ENCODE data around the gene CDH19. TPM values are rescaled to one million over a fixed set of nuclear protein-coding genes. Genes with fewer than 3 reads are reported as not detected.
"Not testable (repeated sequence)": the region's sequence is repeated elsewhere in the genome, so short reads cannot be mapped to it uniquely, and the experiment has no call there.

CDH19 gene
- polyA plus RNA-seq, 1 donor from 2014 or later = not detected

DNA sequence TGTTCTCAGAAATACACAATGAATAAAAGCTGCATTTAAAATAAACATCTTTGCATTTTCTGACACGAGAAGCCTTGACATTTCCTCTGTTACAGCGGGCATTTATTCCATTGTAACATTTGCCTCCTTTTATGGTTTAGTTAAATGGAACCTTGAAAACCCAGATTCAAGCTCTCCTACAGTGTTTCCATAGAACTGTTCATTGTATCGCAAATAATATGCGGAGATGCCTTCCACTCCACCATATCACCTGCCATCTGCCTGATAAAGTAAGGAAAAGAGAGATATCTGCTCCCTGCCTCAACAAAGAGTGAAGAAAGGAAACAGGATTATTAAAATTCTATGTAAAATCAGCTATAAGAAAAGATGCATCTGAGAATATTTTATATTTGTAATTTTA is 69.8 kb downstream of the CDH19 start:
- H3K9me3 Mint-ChIP-seq = peaks cover 0 to 1% (median 0%) of the 10 kb centered on the region in 3 donors
- H3K4me1 Mint-ChIP-seq = no peaks in the 10 kb centered on the region
- no peaks in the 10 kb centered on the region for H3K36me3 Mint-ChIP-seq
- no peak overlapping the region for H3K4me3 Mint-ChIP-seq
- no peak overlapping the region for H3K27ac Mint-ChIP-seq
- H3K27me3 Mint-ChIP-seq = no peaks in the 10 kb centered on the region

DNA sequence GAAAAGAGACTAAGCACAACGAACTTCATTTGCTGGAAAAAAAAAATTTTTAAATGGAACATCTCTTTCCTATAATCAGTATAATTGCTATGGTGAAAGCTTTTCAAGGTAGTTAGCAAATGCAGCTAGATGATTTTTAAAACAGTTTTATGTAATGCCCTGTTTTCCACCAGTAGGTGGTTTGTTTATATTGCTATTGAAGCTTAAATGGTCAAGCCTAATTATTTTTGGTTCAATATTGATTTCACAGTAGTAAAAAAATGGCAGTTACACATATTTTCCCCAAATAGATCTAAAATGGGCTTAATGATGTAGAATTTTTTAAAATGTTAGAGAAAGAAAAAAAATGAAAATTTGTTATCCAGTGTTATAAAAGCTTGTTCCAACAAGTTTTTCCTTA is 70.2 kb downstream of the CDH19 start:
- no peaks in the 10 kb centered on the region for H3K4me1 Mint-ChIP-seq
- H3K9me3 Mint-ChIP-seq = peaks cover 0 to under 1% (median 0%) of the 10 kb centered on the region in 3 donors
- H3K4me3 Mint-ChIP-seq = no peak overlapping the region
- H3K27me3 Mint-ChIP-seq = no peaks in the 10 kb centered on the region
- no peaks in the 10 kb centered on the region for H3K36me3 Mint-ChIP-seq
- H3K27ac Mint-ChIP-seq = no peak overlapping the region

DNA sequence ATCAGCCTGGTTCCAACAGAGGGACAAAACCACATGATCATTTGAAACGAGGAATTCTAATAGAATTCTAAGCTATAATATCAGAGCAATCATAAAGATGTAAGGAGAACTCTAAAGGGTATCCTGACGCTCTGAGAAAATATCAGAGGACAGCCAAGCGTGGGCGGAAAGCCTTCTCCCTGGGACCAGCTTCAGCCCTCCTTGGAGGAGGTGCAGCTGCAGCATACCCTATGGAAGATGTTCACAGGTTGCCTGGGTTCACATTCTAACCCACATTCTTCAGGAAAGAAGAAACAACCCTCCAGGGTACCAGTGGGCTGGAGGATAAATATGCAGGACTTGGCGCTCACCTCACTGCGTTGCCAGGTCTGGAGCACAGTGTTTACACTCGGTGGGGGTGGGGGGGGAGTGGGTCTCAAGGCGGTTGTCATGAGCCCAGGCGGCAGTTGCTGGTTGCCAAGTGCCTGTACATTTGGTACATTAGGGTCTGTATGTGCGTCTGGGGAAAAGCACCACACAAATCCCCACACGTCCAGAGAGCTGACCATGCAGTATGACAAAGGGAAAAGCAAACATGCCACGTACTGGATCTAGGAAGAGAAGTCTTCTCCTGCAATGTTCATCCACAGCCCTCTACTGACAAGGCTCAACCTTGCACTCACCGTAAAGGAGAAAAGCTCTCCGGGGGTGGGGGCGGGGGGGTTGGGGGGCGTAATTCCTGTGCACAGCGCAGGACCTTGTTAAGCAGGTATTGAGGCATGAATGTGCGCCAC is 80.5 kb downstream of the CDH19 start:
- H3K36me3 Mint-ChIP-seq = no peaks in the 10 kb centered on the region
- no peaks in the 10 kb centered on the region for H3K4me1 Mint-ChIP-seq
- no peaks in the 10 kb centered on the region for H3K9me3 Mint-ChIP-seq
- H3K27me3 Mint-ChIP-seq = no peaks in the 10 kb centered on the region
- no peak overlapping the region for H3K27ac Mint-ChIP-seq
- no peak overlapping the region for H3K4me3 Mint-ChIP-seq

DNA sequence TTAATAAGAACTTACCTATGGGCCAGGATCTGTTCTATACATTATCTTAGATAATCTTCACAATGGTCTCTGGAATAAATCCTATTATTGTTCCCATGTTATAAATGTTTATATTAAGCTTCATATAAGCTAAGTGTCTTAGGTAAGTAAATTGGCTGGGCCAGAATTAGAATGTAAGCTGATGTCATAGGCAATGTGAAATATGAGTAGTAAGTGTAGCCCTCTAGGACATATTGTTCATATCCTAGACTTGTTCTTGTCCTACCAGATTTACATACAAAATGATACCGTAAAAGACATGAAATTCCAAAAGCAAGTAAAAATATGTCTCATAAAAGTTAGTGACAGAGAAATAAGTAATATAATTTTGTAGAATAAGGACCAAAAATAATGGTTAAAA is 89.9 kb downstream of the CDH19 start:
- H3K27me3 Mint-ChIP-seq = no peaks in the 10 kb centered on the region
- H3K4me1 Mint-ChIP-seq = no peaks in the 10 kb centered on the region
- H3K9me3 Mint-ChIP-seq = no peaks in the 10 kb centered on the region
- no peak overlapping the region for H3K27ac Mint-ChIP-seq
- no peak overlapping the region for H3K4me3 Mint-ChIP-seq
- H3K36me3 Mint-ChIP-seq = no peaks in the 10 kb centered on the region

DNA sequence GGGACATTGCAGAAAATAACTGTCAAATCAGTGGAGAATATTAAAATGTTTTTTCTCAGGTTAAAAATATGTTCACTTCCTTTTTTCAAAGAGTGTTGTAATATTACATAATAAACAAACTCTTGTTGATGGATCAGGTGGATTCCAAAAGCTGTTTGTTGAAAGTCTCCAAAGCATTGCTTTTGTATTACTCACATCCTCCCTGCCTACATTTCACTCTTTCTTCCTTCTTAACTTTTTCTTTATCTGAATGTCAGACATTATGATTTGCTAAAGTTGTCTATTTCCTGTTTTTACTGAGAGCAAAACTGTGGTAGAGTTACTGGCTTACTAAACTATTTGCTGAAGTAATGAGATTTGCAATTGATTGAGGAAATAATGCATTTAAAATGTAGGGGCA is 92.1 kb downstream of the CDH19 start:
- H3K9me3 Mint-ChIP-seq = no peaks in the 10 kb centered on the region
- no peaks in the 10 kb centered on the region for H3K27me3 Mint-ChIP-seq
- no peaks in the 10 kb centered on the region for H3K4me1 Mint-ChIP-seq
- no peaks in the 10 kb centered on the region for H3K36me3 Mint-ChIP-seq
- no peak overlapping the region for H3K4me3 Mint-ChIP-seq
- H3K27ac Mint-ChIP-seq = no peak overlapping the region

DNA sequence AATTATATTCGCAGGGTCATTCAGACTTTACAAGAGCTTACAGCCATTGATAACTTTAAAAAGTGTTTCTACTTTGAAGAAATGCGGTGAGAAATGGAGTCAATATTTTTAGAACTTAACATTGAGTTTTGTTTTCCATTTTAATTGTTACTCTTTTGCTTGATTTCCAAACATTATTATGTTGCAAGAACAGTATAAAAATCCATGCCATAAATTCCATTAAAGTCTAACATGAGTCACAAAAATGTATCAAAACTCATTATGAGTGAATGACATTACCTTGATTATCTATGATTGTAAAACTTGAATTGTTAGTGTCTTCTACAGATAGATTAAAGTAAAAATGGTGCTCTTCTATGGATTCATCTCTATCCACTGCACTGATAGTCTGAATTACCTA is 92.6 kb downstream of the CDH19 start:
- no peak overlapping the region for H3K4me3 Mint-ChIP-seq
- H3K27ac Mint-ChIP-seq = no peak overlapping the region
- no peaks in the 10 kb centered on the region for H3K27me3 Mint-ChIP-seq
- H3K36me3 Mint-ChIP-seq = no peaks in the 10 kb centered on the region
- H3K9me3 Mint-ChIP-seq = no peaks in the 10 kb centered on the region
- no peaks in the 10 kb centered on the region for H3K4me1 Mint-ChIP-seq

DNA sequence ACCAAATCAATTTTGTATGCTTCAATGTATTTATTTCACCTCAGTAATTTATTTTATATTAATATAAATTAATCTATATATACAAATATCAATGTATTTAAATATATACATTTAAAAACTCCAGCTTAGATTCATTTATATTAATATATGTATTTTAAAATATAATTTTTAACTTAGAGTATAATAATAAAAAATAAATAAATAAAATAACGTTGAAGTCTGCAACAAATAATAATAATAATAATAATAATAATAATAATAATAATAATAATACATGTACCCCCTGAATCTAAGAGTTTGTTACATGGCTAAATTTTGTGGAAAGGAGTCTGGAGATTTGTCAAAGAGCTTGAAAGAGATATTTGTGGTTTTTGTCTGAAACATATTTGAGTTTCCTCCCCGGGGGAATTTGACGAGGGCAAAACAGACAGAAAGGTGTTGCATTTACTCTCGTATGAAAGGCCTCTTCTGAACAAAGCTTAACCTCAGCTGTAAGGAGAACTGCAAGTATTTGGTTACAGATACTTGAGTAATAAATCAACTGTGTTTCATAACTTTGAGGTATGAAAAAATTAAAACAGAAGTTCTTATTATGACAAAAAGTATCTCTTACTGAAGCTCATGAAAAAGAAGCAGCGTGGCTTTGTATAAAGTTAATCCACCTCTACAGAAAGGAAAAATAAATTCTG is 93.4 kb downstream of the CDH19 start:
- Mint-ChIP-seq H3K4me3 (no peak overlapping the region), H3K36me3 (no peaks in the 10 kb centered on the region), H3K4me1 (no peaks in the 10 kb centered on the region)

DNA sequence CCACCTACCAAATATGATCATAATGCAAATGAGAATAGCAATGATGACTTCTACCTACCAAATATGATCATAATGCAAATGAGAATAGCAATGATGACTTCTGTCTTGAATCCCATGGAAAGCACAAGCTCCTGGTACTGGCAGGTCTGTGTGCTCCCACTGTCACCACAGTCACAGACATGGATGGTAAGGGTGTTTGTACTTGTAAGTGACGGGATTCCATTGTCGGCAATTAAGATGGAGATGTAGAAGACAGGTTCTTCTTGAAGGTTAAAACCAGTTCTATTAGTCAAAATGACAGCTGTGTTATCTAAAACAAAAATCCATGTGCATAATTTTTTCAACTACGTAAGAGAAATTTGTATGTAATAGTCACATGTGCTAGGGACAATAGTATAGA is 95.0 kb downstream of the CDH19 start:
- Mint-ChIP-seq H3K36me3 (no peaks in the 10 kb centered on the region), H3K27me3 (no peaks in the 10 kb centered on the region), H3K9me3 (no peaks in the 10 kb centered on the region), H3K4me3 (no peak overlapping the region), H3K4me1 (no peaks in the 10 kb centered on the region), H3K27ac (no peak overlapping the region)

More for the DNA sequence above, 93.4 kb downstream of the CDH19 start:
- no peak overlapping the region for H3K27ac Mint-ChIP-seq
- H3K27me3 Mint-ChIP-seq = no peaks in the 10 kb centered on the region
- no peaks in the 10 kb centered on the region for H3K9me3 Mint-ChIP-seq

DNA sequence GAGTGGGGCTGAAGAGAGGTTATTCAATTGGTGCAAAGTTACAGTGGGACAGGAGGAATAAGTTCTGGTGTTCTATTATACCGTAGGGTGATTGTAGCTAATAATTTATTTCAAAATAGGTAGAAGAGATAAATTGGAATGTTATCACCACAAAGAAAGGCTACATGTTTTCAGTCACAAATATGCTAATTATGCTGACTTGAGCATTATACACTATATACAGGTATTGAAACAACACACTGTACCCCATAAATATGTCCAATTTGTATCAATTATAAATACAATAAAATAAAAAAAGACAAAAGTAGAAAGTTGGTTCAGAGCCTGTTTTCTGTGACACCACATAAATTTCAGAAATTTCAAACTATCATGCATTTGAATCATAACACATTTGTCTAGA is 97.7 kb downstream of the CDH19 start:
- Mint-ChIP-seq H3K27ac (no peak overlapping the region), H3K4me1 (peaks cover 0 to under 1% (median 0%) of the 10 kb centered on the region in 3 donors), H3K36me3 (no peaks in the 10 kb centered on the region), H3K4me3 (no peak overlapping the region), H3K27me3 (no peaks in the 10 kb centered on the region), H3K9me3 (no peaks in the 10 kb centered on the region)

DNA sequence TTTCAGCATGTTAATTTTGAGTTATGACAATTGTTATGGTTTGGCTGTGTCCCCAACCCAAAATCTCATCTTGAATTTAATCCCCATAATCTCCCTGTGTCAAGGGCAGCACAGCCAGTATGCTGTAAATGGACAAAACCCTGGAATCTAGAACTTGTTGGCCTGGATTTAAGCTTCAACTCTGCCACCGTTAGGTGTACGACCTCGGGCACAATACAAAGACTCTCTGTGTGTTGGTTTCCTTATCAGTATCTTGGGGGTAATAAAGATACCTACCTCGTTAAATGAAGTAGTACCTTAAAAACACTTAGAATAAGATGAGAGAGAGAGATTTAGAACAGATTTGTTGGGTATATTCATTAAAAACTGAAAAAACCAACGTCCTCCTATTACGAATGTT is 106.5 kb downstream of the CDH19 start:
- Mint-ChIP-seq H3K27ac (no peak overlapping the region), H3K4me3 (no peak overlapping the region), H3K36me3 (no peaks in the 10 kb centered on the region), H3K4me1 (peaks cover 0 to 2% (median 0%) of the 10 kb centered on the region in 3 donors), H3K27me3 (no peaks in the 10 kb centered on the region), H3K9me3 (no peaks in the 10 kb centered on the region)

DNA sequence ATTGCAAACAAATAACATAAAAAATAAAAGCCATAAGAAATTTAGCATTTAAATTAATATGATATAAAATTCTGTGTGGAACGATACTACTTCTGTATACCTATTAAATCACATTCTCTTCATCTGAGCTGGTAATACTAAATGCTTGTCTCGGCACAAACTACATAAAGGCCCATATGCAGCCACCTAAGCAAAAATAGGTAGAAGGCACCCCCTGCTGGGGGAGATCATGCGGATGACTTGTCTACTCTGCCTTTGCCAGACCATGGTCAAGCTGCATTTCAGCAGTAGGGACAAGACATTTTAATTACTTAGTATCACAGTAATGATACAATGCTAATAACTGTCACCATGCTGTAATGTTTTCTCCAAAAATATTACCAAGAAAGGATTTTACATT is 108.0 kb downstream of the CDH19 start:
- Mint-ChIP-seq H3K27ac (no peak overlapping the region), H3K36me3 (no peaks in the 10 kb centered on the region), H3K27me3 (no peaks in the 10 kb centered on the region), H3K9me3 (no peaks in the 10 kb centered on the region), H3K4me1 (no peaks in the 10 kb centered on the region), H3K4me3 (no peak overlapping the region)

DNA sequence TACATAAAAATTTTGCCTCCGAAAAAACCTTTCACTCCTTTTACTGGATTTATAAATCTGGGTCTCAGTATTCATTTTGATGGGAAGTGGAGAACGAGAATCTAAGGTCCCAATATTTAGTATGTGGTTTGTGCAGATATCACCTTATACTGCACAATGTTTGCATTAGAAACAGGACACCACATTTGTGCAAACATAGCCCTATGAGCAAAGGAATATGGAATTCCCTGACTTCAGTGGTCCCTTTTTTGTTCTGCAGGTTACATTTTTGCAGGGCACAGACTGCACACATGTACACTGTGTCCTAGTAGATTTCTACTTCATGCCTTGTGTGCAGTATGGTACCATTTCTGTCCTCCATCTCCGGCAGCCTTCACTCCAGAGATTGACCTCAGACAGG is 130.0 kb downstream of the CDH19 start:
- H3K4me1 Mint-ChIP-seq = no peaks in the 10 kb centered on the region
- no peak overlapping the region for H3K27ac Mint-ChIP-seq
- H3K9me3 Mint-ChIP-seq = peaks cover 0 to 5% (median 3%) of the 10 kb centered on the region in 3 donors

DNA sequence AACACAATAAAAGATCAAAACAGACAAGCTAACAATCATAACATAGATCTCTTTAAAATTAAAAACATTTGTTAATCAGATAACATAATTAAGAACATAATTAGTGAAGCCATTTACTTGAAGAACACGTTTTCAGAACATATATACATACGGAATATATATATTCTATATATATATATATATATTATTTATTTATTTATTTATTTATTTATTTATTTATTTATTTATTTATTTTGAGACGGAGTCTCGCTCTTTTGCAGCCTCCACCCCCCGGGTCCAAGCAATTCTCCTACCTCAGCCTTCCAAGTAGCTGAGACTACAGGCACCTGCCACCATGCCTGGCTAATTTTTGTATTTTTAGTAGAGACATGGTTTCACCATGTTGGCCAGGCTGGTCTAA is 137.7 kb downstream of the CDH19 start:
- not testable (repeated sequence) for H3K27ac Mint-ChIP-seq, H3K36me3 Mint-ChIP-seq, H3K9me3 Mint-ChIP-seq, H3K27me3 Mint-ChIP-seq, H3K4me1 Mint-ChIP-seq, H3K4me3 Mint-ChIP-seq

More for the DNA sequence above, 130.0 kb downstream of the CDH19 start:
- H3K4me3 Mint-ChIP-seq = no peak overlapping the region
- no peaks in the 10 kb centered on the region for H3K27me3 Mint-ChIP-seq
- H3K36me3 Mint-ChIP-seq = no peaks in the 10 kb centered on the region

DNA sequence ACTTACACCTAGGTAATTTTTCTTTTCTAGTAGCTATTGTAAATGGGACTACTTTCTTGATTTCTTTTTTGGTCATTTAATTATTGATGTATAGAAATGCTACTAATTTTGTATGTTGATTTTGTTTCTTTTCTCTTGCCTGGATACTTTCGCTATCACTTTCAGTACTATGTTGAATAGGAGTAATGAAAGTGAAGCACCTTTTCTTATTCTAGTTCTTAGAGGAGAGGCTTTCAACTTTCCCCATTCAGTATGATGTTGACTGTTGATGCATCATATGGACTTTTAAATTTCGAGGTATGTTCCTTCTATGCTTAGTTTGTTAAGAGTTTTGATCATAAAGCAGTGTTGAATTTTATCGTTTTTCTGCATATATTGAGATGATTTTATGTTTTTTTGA is 142.5 kb downstream of the CDH19 start:
- no peaks in the 10 kb centered on the region for H3K27me3 Mint-ChIP-seq
- H3K27ac Mint-ChIP-seq = no peak overlapping the region
- H3K4me3 Mint-ChIP-seq = no peak overlapping the region
- no peaks in the 10 kb centered on the region for H3K36me3 Mint-ChIP-seq
- peaks cover 0 to 4% (median 3%) of the 10 kb centered on the region in 3 donors for H3K9me3 Mint-ChIP-seq
- no peaks in the 10 kb centered on the region for H3K4me1 Mint-ChIP-seq

DNA sequence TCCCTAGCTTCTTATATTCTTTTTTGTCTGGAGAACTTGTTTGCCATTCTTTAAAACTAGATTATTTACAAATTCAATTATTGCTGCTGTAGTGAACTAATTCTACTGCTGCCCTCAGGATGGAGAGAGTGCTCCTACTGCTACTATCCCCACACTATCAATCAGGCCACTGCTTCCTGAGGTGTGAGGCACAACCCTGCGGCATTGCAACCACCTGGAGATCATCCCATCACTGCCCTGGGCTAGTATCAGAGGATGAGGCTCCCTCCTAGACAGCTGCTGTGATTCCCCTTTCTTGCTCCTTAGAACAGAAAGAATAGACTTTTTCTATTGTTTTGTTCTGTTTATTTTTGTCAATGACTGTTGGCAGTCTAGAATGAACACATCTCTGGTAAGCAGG is 146.6 kb downstream of the CDH19 start:
- H3K36me3 Mint-ChIP-seq = no peaks in the 10 kb centered on the region
- no peak overlapping the region for H3K4me3 Mint-ChIP-seq

More for the DNA sequence above, 146.6 kb downstream of the CDH19 start:
- H3K9me3 Mint-ChIP-seq = peaks cover 2 to 5% (median 2%) of the 10 kb centered on the region in 3 donors
- no peaks in the 10 kb centered on the region for H3K4me1 Mint-ChIP-seq
- no peak overlapping the region for H3K27ac Mint-ChIP-seq
- no peaks in the 10 kb centered on the region for H3K27me3 Mint-ChIP-seq

All from IgD-negative memory B cell (primary cell).